Rectal smooth muscle tissue (tissue), 1 donor: ENCODE data around the gene PINK1.

ENCODE experiments used
- H3K27ac ChIP-seq: one replicate; pipeline ENCODE4 v1.7.0; 2013; ENCODE audit warnings: low read depth, low read length, inconsistent platforms
- H3K27me3 ChIP-seq: one replicate; pipeline ENCODE4 v1.7.0; 2013; ENCODE audit warnings: low read length; ENCODE audit not compliant: control insufficient read depth, insufficient read depth
- H3K36me3 ChIP-seq: one replicate; pipeline ENCODE4 v1.7.0; 2013; ENCODE audit warnings: low read length; ENCODE audit not compliant: control insufficient read depth, insufficient read depth
- H3K4me1 ChIP-seq: one replicate; pipeline ENCODE4 v1.7.0; 2013; ENCODE audit warnings: low read length; ENCODE audit not compliant: control insufficient read depth, insufficient read depth
- H3K4me3 ChIP-seq: one replicate; pipeline ENCODE4 v1.7.0; 2013; ENCODE audit warnings: low read length
- H3K9ac ChIP-seq: one replicate; pipeline ENCODE4 v1.7.0; 2013; ENCODE audit warnings: low read length

PINK1 gene

GRCh38 chr1:20634594-20635084 is 1.4 kb downstream of the PINK1 start:
- Histone ChIP-seq H3K4me3 (peak overlapping the region; percentile 76), H3K9ac (peak overlapping the region; percentile 19), H3K4me1 (peaks cover 7% of the 10 kb centered on the region), H3K27ac (no peak overlapping the region), H3K27me3 (no peaks in the 10 kb centered on the region), H3K36me3 (peaks cover 8% of the 10 kb centered on the region)

GRCh38 chr1:20636785-20637347 is 3.6 kb downstream of the PINK1 start:
- Histone ChIP-seq H3K4me3 (no peak overlapping the region), H3K4me1 (peaks cover 7% of the 10 kb centered on the region), H3K27ac (no peak overlapping the region), H3K9ac (no peak overlapping the region), H3K27me3 (no peaks in the 10 kb centered on the region), H3K36me3 (peaks cover 11% of the 10 kb centered on the region)

- H3K27ac ChIP-seq, result no peak overlapping the region
- no peak overlapping the region for H3K4me3 ChIP-seq
- no peaks in the 10 kb centered on the region for H3K27me3 ChIP-seq
- H3K4me1 ChIP-seq, result no peaks in the 10 kb centered on the region
- no peak overlapping the region for H3K9ac ChIP-seq
- H3K36me3 ChIP-seq, result peaks cover 31% of the 10 kb centered on the region
These were observed 6.9 kb downstream of the PINK1 start for GRCh38 chr1:20640183-20640597.

GRCh38 chr1:20641975-20642374 is 8.7 kb downstream of the PINK1 start:
- H3K9ac ChIP-seq, result no peak overlapping the region
- H3K4me3 ChIP-seq, result no peak overlapping the region
- no peaks in the 10 kb centered on the region for H3K4me1 ChIP-seq
- no peak overlapping the region for H3K27ac ChIP-seq
- H3K27me3 ChIP-seq, result no peaks in the 10 kb centered on the region
- peaks cover 37% of the 10 kb centered on the region for H3K36me3 ChIP-seq

GRCh38 chr1:20643080-20643479 is 9.8 kb downstream of the PINK1 start:
- Histone ChIP-seq H3K27ac (no peak overlapping the region), H3K4me1 (no peaks in the 10 kb centered on the region), H3K36me3 (peaks cover 37% of the 10 kb centered on the region), H3K9ac (no peak overlapping the region), H3K4me3 (no peak overlapping the region), H3K27me3 (no peaks in the 10 kb centered on the region)

- peaks cover 45% of the 10 kb centered on the region for H3K36me3 ChIP-seq
- no peaks in the 10 kb centered on the region for H3K4me1 ChIP-seq
- no peak overlapping the region for H3K9ac ChIP-seq
- no peaks in the 10 kb centered on the region for H3K27me3 ChIP-seq
- H3K4me3 ChIP-seq, result no peak overlapping the region
- H3K27ac ChIP-seq, result no peak overlapping the region
These were observed 11.2 kb downstream of the PINK1 start for GRCh38 chr1:20644416-20644815.

GRCh38 chr1:20645414-20645813 is 12.2 kb downstream of the PINK1 start:
- H3K27ac ChIP-seq, result no peak overlapping the region
- H3K27me3 ChIP-seq, result no peaks in the 10 kb centered on the region
- no peak overlapping the region for H3K4me3 ChIP-seq
- no peaks in the 10 kb centered on the region for H3K4me1 ChIP-seq
- H3K36me3 ChIP-seq, result peaks cover 44% of the 10 kb centered on the region
- H3K9ac ChIP-seq, result no peak overlapping the region

- Histone ChIP-seq H3K27me3 (no peaks in the 10 kb centered on the region), H3K4me1 (no peaks in the 10 kb centered on the region), H3K36me3 (peaks cover 52% of the 10 kb centered on the region), H3K4me3 (no peak overlapping the region), H3K27ac (no peak overlapping the region), H3K9ac (no peak overlapping the region)
These were observed 15.2 kb downstream of the PINK1 start for GRCh38 chr1:20648438-20648837.

- Histone ChIP-seq H3K27me3 (no peaks in the 10 kb centered on the region), H3K4me1 (no peaks in the 10 kb centered on the region), H3K27ac (no peak overlapping the region), H3K4me3 (no peak overlapping the region), H3K9ac (no peak overlapping the region), H3K36me3 (peaks cover 54% of the 10 kb centered on the region)
These were observed 15.7 kb downstream of the PINK1 start for GRCh38 chr1:20648946-20649345.

- Histone ChIP-seq H3K27ac (no peak overlapping the region), H3K4me3 (no peak overlapping the region), H3K36me3 (peaks cover 59% of the 10 kb centered on the region), H3K4me1 (no peaks in the 10 kb centered on the region), H3K27me3 (no peaks in the 10 kb centered on the region), H3K9ac (no peak overlapping the region)
These were observed 19.0 kb downstream of the PINK1 start for GRCh38 chr1:20652300-20652699.

- no peaks in the 10 kb centered on the region for H3K27me3 ChIP-seq
- no peak overlapping the region for H3K27ac ChIP-seq
- H3K36me3 ChIP-seq, result peaks cover 51% of the 10 kb centered on the region
- H3K4me1 ChIP-seq, result no peaks in the 10 kb centered on the region
- H3K4me3 ChIP-seq, result no peak overlapping the region
- H3K9ac ChIP-seq, result no peak overlapping the region
These were observed 20.9 kb downstream of the PINK1 start for GRCh38 chr1:20654104-20654690.

- no peak overlapping the region for H3K4me3 ChIP-seq
- no peak overlapping the region for H3K9ac ChIP-seq
- H3K36me3 ChIP-seq, result peaks cover 44% of the 10 kb centered on the region
- H3K27ac ChIP-seq, result no peak overlapping the region
- H3K4me1 ChIP-seq, result peaks cover 8% of the 10 kb centered on the region
- H3K27me3 ChIP-seq, result no peaks in the 10 kb centered on the region
These were observed 23.8 kb downstream of the PINK1 start for GRCh38 chr1:20657024-20657423.
